Measurements from ENCODE around the gene NCAPG.

DNA sequence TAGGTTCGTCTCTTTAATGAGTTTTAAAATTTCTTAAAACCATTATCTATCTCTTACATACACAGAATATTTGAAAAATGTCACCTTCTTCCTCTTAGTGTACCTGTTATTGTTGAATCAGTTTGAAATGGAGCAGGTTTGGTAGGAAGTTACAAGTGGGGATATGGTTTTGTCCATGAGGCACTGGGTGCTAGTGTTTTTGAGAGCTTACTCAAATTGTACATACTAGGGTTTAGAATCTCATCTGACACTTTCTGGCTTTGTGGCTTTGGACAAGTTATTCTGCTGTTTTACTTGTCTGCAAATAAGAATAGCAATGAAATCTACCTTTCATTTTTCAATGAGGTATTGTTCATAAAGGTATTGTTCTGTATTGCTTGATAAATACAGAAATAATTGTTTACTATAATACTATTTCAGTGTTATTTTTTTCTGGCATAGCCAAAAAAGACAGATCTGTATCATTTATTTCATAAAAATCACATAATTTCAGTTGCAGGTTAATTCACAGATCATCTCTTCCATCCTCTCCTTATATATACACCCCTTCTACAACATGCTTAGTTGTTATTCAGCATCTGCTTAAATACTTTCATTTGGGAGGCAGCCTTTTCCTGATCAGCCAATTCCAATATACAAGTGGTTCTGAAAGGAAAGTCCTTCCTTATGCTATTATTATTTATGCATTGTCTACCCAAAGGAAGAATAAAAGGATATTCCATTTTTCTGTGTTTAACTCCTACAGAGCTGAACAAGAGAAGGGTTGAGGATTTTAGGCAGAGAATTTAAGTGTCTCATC, 13.3 kb downstream of the NCAPG start:
- TF ChIP-seq, protein P1, sequence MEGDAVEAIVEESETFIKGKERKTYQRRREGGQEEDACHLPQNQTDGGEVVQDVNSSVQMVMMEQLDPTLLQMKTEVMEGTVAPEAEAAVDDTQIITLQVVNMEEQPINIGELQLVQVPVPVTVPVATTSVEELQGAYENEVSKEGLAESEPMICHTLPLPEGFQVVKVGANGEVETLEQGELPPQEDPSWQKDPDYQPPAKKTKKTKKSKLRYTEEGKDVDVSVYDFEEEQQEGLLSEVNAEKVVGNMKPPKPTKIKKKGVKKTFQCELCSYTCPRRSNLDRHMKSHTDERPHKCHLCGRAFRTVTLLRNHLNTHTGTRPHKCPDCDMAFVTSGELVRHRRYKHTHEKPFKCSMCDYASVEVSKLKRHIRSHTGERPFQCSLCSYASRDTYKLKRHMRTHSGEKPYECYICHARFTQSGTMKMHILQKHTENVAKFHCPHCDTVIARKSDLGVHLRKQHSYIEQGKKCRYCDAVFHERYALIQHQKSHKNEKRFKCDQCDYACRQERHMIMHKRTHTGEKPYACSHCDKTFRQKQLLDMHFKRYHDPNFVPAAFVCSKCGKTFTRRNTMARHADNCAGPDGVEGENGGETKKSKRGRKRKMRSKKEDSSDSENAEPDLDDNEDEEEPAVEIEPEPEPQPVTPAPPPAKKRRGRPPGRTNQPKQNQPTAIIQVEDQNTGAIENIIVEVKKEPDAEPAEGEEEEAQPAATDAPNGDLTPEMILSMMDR (IDR thresholded peaks at IDR 0.05): no peak
- no peak for TF ChIP-seq POLR2A (IDR thresholded peaks at IDR 0.05)

Data from testis (tissue), 2 donors.